ENCODE measurements around the gene PPP1R1B. TPM values are rescaled to one million over a fixed set of nuclear protein-coding genes. Genes with fewer than 3 reads are reported as not detected.

PPP1R1B gene
- polyA plus RNA-seq, 1 donor (not counting 4 experiments of a cell fraction or from before 2014, with no cell fraction given), result 0.18 TPM

DNA sequence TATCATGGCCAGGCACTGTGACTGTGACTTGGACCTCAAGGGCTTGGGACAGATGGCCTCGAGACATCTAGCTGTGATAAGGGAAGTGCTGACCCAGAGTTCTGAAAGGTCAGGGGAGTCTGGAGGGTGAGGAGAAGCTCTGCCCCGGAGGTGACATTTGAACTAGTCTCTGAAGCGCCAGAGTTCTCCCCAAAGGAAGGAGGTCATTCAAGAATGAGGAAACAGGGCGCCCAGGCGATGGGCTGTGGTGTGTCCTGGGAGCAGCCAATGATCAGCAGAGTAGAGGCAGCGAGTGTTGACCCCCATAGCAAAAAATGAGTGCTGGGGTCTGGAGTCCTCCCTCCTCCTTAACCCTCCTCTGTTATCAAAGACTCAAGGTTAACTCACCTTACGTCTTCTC lies 15.1 kb downstream of the PPP1R1B start:
- H2AFZ ChIP-seq (ENCODE audit: control insufficient read depth, low read length), result no peak overlapping the region
- peaks cover 6% of the 10 kb centered on the region for H4K20me1 ChIP-seq (ENCODE audit: control insufficient read depth, extremely low read depth, insufficient read depth, low read length)
- no peak for DNase-seq (ENCODE audit: low read depth, low spot score)
- H3K36me3 ChIP-seq (ENCODE audit: control insufficient read depth in 2 of 2, extremely low read depth in 1 of 2, insufficient read depth in 2 of 2, low read length in 2 of 2), result peaks cover 0 to 3% of the 10 kb centered on the region in 2 experiments
- H3K9me3 ChIP-seq (ENCODE audit: control insufficient read depth, low read depth, low read length), result no peaks in the 10 kb centered on the region
- no peak for FAIRE-seq
- no peaks in the 10 kb centered on the region for H3K27me3 ChIP-seq (ENCODE audit: control insufficient read depth, extremely low read depth, insufficient read depth, low read length)
- H3K4me2 ChIP-seq (ENCODE audit: control insufficient read depth, extremely low read depth, insufficient read depth, low read depth, low read length), result no peak overlapping the region
- peaks cover 21% of the 10 kb centered on the region for H3K4me1 ChIP-seq (ENCODE audit: control insufficient read depth, extremely low read depth, insufficient read depth, low read length)
- peaks cover 3% of the 10 kb centered on the region for H3K9me1 ChIP-seq (ENCODE audit: control insufficient read depth, extremely low read depth, insufficient read depth, low read length)
- no peak overlapping the region for H3K4me3 ChIP-seq (ENCODE audit: control insufficient read depth in 2 of 3, extremely low read depth in 1 of 3, insufficient read depth in 2 of 3, low read depth in 1 of 3, low read length in 3 of 3)
- no peak overlapping the region for H3K27ac ChIP-seq (ENCODE audit: control insufficient read depth, insufficient read depth, low read length)
- dilution Hi-C loops (cut with MboI; ENCODE audit: extremely low pct_ligation_motif_present, low sequenced_read_pairs), result no loop called here
- no peak for TF ChIP-seq EZH2 (IDR thresholded peaks at IDR 0.05; ENCODE audit: low read length)
- TF ChIP-seq, protein P1, sequence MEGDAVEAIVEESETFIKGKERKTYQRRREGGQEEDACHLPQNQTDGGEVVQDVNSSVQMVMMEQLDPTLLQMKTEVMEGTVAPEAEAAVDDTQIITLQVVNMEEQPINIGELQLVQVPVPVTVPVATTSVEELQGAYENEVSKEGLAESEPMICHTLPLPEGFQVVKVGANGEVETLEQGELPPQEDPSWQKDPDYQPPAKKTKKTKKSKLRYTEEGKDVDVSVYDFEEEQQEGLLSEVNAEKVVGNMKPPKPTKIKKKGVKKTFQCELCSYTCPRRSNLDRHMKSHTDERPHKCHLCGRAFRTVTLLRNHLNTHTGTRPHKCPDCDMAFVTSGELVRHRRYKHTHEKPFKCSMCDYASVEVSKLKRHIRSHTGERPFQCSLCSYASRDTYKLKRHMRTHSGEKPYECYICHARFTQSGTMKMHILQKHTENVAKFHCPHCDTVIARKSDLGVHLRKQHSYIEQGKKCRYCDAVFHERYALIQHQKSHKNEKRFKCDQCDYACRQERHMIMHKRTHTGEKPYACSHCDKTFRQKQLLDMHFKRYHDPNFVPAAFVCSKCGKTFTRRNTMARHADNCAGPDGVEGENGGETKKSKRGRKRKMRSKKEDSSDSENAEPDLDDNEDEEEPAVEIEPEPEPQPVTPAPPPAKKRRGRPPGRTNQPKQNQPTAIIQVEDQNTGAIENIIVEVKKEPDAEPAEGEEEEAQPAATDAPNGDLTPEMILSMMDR (optimal IDR thresholded peaks at IDR 0.05 in 1 of 3, IDR thresholded peaks at IDR 0.05 in 1 of 3, conservative IDR thresholded peaks at IDR 0.05 in 1 of 3; ENCODE audit: extremely low read depth in 1 of 3, insufficient read depth in 2 of 3, low read length in 3 of 3), result no peak
- H3K79me2 ChIP-seq (ENCODE audit: control insufficient read depth, insufficient read depth, low read length), result peaks cover 53% of the 10 kb centered on the region
- no peak overlapping the region for H3K9ac ChIP-seq (ENCODE audit: control insufficient read depth, extremely low read depth, insufficient read depth, low read length)

DNA sequence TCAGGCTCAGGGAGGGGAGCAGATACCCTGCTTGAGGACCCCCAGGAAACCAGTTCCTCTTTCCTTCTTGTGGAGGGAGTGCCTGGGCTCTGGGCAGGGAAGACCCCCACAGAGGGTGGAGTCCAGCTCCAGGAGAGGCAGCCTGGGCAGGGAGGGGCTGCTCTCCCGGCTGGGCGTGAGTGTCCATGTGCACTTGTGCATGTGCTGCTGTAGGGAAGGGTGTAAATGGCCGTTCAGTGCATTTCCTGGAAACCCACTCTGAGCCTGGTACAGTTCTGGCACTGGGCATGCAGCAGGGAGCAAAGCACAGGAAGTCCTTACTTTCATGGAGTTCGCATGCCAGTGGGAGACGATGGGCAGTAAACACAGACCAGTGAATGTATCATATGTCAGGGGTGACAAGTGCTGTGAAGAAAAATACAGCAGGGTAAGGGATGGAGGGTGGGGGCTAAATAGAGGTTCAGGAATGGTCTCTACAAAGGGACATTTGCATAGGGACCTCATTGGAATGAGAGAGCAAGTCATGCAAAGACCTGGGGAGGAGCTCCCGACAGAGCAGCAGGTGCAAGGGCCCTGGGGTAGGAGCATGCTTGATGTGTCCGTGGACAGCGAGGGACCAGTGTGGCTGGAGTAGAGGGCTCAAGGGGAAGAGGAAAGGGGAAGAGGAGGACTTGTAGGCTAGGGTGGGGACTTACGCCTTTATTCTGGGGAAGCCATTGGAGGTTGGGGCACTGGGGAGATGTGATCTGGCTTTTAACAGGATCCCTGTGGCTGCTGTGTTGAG lies 15.7 kb downstream of the PPP1R1B start:
- H3K9me3 ChIP-seq (ENCODE audit: control insufficient read depth, low read depth, low read length), result no peaks in the 10 kb centered on the region
- H3K36me3 ChIP-seq (ENCODE audit: control insufficient read depth in 2 of 2, extremely low read depth in 1 of 2, insufficient read depth in 2 of 2, low read length in 2 of 2), result peaks cover 0 to 3% of the 10 kb centered on the region in 2 experiments
- no peak overlapping the region for H3K4me2 ChIP-seq (ENCODE audit: control insufficient read depth, extremely low read depth, insufficient read depth, low read depth, low read length)
- H3K27me3 ChIP-seq (ENCODE audit: control insufficient read depth, extremely low read depth, insufficient read depth, low read length), result no peaks in the 10 kb centered on the region
- H3K27ac ChIP-seq (ENCODE audit: control insufficient read depth, insufficient read depth, low read length), result no peak overlapping the region
- H3K4me3 ChIP-seq (ENCODE audit: control insufficient read depth in 2 of 3, extremely low read depth in 1 of 3, insufficient read depth in 2 of 3, low read depth in 1 of 3, low read length in 3 of 3), result no peak overlapping the region
- peaks cover 9% of the 10 kb centered on the region for H4K20me1 ChIP-seq (ENCODE audit: control insufficient read depth, extremely low read depth, insufficient read depth, low read length)
- dilution Hi-C loops (cut with MboI; ENCODE audit: extremely low pct_ligation_motif_present, low sequenced_read_pairs), result no loop called here
- peaks cover 3% of the 10 kb centered on the region for H3K9me1 ChIP-seq (ENCODE audit: control insufficient read depth, extremely low read depth, insufficient read depth, low read length)
- H3K9ac ChIP-seq (ENCODE audit: control insufficient read depth, extremely low read depth, insufficient read depth, low read length), result no peak overlapping the region
- H3K79me2 ChIP-seq (ENCODE audit: control insufficient read depth, insufficient read depth, low read length), result peaks cover 49% of the 10 kb centered on the region
- peaks cover 21% of the 10 kb centered on the region for H3K4me1 ChIP-seq (ENCODE audit: control insufficient read depth, extremely low read depth, insufficient read depth, low read length)
- FAIRE-seq (no peak), DNase-seq (ENCODE audit: low read depth, low spot score) (no peak)
- TF ChIP-seq, protein P1 (optimal IDR thresholded peaks at IDR 0.05 in 1 of 3, IDR thresholded peaks at IDR 0.05 in 1 of 3, conservative IDR thresholded peaks at IDR 0.05 in 1 of 3; ENCODE audit: extremely low read depth in 1 of 3, insufficient read depth in 2 of 3, low read length in 3 of 3), result no peak
- TF ChIP-seq EZH2 (IDR thresholded peaks at IDR 0.05; ENCODE audit: low read length), result no peak
- H2AFZ ChIP-seq (ENCODE audit: control insufficient read depth, low read length), result no peak overlapping the region
